ENCODE results near the gene BYSL.
"Not testable (repeated sequence)": the region's sequence is repeated elsewhere in the genome, so short reads cannot be mapped to it uniquely, and the experiment has no call there.

BYSL gene

DNA sequence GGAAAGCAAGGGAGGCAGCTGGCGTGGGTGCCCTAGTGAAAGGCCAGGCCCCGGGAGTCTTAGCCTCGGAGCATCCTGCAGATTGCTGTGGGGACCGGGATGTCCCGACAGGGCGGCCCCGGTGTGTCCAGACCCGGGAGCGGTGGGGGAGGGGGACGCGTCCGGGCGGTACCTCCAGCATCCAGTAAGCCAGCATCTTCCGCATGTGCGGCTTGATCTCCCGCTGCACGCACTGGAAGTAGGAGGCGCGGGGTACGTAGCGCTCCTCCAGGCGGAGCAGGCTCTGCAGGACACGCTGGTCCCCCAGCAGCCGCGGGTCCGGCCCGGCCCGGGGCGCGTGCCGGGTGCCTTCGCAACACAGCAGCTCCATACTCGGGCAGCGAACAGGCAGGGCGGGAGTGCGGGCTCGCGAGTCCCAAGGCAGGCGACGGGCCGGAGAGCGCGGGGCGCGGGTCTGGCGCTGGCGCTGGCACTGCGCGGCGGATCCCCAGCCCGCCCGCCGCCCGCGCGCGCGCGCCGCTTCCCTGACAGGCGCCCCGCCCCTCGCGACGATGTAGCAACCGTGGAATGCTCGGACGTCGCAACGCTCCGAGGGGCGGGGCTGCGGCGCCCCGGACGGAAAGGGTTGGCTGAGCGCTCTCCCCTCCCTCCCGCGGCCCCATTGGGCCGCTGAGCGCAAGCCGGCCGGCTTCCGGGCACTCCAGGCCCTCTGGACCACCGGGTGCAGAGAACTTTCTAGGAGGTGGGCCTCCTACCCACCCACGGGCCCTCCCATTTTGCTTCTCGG, 20.2 kb downstream of the BYSL start, which contains the start of gene CCND3:
Gene CCND3, minus strand, starts transcription at position 529 of the 787 bp plus-strand sequence. Its CDS starts 159 bp downstream, at position 370.
- DNase-seq (ENCODE audit: low read depth in 2 of 3, low spot score in 2 of 3), result peak; percentile 73 to 83 (median 76)

DNA sequence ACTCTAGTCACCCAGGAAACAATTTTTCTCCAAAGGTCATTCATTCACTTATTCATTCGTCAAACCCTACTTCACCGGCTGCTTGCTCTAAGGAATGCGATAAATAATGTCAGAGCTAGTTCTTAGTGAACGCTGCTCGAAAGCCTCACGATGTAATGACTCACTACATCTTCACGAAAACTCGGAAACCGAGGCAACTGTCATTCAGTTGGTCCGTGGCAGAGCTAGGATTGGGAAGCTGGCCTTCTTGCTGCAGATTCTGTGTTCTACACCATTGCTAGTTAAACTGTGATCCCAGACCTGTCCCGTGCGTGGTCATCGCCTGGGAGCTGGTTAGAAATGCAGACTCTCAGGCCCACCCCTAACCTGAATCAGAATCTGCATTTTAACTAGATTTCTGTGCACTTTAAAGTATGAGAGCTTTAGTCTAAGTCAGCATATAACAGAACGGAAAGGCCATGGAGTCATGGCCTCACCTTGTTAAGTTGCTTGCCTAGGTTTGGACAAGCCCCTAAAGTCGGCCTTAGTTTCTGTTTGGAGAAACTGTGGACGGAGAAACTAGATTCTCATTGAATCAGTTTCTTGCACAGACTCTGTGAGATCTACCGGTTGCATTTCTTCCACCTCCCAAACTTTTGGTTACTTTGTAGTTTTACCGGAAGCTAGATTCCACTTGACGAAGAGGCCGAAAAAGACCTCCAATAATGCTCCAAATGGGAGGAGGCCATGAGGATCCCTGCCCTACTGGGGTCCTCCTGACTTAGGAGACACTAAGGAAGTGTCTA, 21.0 kb downstream of the BYSL start:
- no peak for DNase-seq (ENCODE audit: low read depth in 2 of 3, low spot score in 2 of 3)

GRCh38 chr6:41942882-41943281, 21.6 kb downstream of the BYSL start:
- not testable (repeated sequence) for DNase-seq (ENCODE audit: low read depth in 2 of 3, low spot score in 2 of 3)

- DNase-seq (ENCODE audit: low read depth in 2 of 3, low spot score in 2 of 3), result no peak
Observed at GRCh38 chr6:41943456-41943855, 22.2 kb downstream of the BYSL start.

DNA sequence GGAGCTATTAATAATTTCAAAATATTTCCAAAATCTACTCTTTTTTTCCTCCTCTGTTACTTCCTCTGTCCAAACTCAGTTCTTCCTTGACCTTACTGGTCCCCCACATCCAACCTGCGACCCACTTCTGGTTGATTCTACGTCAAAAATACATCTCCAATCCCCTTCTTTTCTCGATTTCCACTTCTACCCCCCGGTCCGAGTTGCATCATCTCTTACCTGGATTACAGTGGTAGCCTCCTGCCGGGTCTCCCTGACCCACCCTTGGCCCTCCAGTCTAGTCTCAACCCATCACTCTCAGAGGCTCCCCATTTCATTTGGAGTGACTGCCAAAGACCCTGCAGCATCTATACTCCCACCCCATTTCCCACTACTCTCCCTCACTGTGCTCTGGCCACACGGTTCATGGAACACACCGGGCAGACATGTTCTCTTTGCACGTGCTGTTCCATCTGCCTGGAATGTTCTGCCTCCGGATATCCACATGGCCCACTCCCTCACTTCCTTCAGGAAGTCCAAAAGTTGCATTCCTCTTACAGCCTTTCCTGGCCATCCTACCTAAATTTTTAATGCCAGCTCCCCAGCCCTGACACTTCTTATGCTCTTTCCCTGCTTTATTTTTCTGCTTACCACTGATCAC, 26.4 kb downstream of the BYSL start:
- no peak for DNase-seq (ENCODE audit: low read depth in 2 of 3, low spot score in 2 of 3)

DNA sequence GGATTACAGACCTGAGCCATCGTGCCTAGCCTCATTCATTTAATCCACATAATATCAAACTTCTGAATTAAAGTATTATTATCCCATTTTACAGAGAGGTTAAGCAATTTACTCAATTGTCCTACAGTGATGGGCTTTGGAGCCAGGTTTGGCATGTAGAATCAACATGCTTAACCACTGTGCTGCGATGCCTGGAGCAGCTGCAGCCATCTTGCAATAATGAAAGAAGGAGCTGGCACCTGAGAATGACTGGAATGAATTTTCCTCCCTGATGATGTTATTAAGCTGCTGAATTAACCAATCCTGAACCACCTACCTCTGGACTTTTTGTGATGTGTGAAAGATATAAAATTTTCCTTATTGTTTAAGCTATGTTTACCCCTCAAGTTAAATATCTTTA, 33.4 kb downstream of the BYSL start:
- DNase-seq (ENCODE audit: low read depth in 2 of 3, low spot score in 2 of 3), result no peak

- DNase-seq (ENCODE audit: low read depth in 2 of 3, low spot score in 2 of 3), result no peak
Observed at GRCh38 chr6:41955412-41955811, 34.1 kb downstream of the BYSL start.

DNA sequence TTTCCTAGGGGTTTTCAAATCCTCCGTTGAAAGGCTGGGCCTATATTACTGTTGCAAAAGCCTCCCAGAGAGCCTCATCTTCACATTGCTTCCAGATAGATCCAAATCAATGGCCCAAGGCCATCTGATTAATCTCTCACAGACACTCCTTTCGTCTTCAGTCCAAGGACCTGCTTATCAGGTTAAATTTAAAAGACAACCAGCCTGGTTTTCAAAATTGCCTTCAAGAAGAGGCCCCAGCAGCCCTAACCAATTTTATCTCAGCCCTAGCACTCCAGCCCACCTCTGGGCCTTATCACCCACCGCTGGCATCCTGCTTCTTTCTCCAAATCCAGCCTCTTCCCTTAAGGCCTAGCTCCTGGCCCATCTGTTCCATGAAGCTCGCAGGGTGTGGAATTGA, 35.8 kb downstream of the BYSL start:
- no peak for DNase-seq (ENCODE audit: low read depth in 2 of 3, low spot score in 2 of 3)

- no peak for DNase-seq (ENCODE audit: low read depth in 2 of 3, low spot score in 2 of 3)
Observed at GRCh38 chr6:41958022-41958856, 36.9 kb downstream of the BYSL start.

GRCh38 chr6:41960028-41960427, 38.7 kb downstream of the BYSL start:
- no peak for DNase-seq (ENCODE audit: low read depth in 2 of 3, low spot score in 2 of 3)

- no peak for DNase-seq (ENCODE audit: low read depth in 2 of 3, low spot score in 2 of 3)
Observed at GRCh38 chr6:41963371-41963770, 42.1 kb downstream of the BYSL start.

DNA sequence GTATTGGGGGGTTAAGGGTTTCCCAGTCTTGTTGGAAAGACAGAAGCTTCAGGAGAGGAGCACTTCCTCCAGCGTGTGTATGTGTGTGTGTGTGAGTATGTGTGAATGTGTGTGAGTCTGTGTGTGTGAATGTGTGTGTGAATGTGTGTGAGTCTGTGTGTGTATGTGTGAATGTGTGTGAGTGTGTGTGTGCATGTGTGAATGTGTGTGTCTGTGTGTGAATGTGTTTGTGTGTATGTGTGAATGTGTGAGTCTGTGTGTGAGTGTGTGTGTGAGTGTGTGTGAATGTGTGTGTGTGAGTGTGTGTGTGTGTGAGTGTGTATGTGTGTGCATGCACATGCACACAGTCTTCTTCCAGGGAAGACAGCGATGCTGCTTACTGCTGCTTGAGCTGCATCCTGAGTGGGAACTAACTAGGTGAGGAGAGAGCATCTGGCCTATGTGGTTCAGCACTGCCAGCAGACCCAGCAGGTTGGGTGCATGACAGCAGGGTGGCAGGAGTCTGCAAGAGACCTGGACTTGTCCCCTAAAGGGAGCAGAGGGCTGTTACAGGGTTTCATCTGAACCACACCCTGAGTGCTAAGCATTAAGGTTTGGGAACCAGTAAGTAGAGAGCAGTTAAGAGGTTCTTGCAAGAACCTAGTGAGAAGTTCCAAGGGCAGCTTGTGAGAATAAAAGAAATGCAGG, 43.0 kb downstream of the BYSL start:
- no peak for DNase-seq (ENCODE audit: low read depth in 2 of 3, low spot score in 2 of 3)

- DNase-seq (ENCODE audit: low read depth in 2 of 3, low spot score in 2 of 3), result no peak
Observed at GRCh38 chr6:41965429-41966213, 44.3 kb downstream of the BYSL start.

- no peak for DNase-seq (ENCODE audit: low read depth in 2 of 3, low spot score in 2 of 3)
Observed at GRCh38 chr6:41966214-41966920, 45.1 kb downstream of the BYSL start.

GRCh38 chr6:41966961-41967311, 45.6 kb downstream of the BYSL start:
- DNase-seq (ENCODE audit: low read depth in 2 of 3, low spot score in 2 of 3), result no peak

DNA sequence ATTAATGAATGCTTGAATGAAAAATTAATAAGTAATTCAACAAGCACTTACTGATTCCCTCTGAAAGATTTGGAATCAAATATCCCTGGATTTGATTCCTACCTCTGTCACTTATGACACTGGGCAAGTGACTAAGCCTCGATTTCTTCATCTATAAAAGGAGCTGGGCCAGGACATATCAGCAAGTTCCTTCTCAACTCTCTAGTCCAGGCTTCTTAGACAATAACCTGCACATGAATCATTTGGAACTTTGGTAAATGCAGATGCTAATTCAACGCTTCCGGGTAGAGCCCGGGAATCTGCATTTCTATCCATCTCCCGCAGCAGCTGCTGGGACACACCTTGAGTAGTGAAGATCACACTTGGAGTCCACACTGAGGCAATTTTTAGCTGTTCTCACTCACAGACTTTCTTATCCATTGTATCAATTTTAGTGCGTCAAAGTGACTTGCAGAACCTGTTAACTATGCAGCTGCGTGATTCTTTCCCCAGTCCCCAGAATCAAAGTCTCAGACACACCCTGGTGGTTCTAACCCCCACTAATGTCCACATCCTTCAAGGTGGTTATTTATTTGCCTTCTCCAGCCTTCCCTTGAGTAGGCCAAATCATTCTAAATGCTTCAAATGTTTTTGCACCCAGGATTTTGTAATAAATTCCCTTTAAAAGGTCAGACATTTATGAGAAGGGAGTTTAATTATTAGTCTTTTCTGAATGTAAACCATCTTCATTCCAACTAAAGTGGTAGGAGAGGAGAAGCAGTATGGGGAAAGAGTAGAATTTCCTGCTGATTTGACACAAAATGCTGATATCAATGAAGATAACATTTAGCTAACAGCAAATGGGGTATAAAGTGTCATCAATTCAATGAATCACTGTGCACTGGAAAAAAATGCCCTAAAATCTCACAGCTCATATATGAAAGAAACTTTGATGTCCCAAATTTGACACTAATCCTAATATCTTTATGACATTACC, 46.3 kb downstream of the BYSL start:
- DNase-seq (ENCODE audit: low read depth in 2 of 3, low spot score in 2 of 3), result no peak

GRCh38 chr6:41970436-41970846, 49.1 kb downstream of the BYSL start:
- no peak for DNase-seq (ENCODE audit: low read depth in 2 of 3, low spot score in 2 of 3)

DNA sequence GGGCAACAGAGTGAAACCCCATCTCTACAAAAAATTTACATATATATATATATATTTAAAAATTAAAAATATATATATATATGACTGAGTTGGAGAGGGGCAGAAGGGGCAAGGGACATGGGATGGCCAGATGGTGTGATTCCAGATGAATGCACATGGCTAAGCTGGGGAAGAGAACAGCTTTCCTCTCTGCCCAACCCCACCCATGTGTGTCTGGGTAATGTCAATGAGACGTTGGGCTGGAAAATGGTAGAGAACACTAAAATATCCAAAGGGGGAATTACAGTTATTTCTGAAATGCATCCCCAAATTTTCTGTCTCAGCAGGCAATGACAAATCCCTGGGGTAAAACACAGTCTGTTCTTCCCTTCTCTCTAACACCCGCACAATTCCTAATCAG, 51.5 kb downstream of the BYSL start:
- no peak for DNase-seq (ENCODE audit: low read depth in 2 of 3, low spot score in 2 of 3)

All from activated CD8-positive, alpha-beta memory T cell treated with anti-CD3 and anti-CD28 coated beads for 48 hours (primary cell).